ENCODE data around the gene RANBP3.

DNA sequence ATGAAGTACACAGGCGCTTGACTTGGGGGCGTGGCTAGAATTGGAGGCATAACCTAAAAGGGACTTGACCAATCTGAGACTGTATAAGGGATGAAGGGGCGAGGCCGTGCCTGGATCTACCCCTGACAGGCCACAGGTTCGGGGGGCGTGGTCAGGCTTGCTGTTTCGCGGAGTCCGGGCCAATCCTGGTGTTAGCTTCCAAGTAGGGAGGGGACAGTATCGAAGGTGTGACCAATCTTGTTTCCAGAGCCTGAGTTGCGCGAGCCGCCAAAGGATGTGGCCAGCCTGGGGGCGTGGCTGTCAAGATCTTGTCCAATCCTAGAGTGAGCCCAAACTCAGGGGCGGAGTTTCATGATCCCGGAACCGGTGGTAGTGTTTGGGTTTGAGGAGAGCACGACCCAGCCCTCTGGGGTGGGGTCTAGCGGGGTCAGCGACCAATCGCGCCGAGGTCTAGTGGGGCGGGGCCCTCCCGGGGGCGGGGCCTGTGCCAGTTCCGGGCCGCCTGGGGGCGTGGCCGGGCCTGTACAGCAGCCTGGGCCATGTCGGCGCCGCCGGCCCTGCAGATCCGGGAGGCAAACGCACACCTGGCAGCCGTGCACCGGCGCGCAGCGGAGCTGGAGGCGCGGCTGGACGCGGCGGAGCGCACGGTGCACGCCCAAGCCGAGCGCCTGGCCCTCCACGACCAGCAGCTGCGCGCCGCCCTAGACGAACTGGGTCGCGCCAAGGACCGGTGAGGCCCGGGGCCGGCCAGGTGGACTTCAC, 73.4 kb downstream of the RANBP3 start, which contains the start of gene VMAC:
- TF ChIP-seq, protein P1, sequence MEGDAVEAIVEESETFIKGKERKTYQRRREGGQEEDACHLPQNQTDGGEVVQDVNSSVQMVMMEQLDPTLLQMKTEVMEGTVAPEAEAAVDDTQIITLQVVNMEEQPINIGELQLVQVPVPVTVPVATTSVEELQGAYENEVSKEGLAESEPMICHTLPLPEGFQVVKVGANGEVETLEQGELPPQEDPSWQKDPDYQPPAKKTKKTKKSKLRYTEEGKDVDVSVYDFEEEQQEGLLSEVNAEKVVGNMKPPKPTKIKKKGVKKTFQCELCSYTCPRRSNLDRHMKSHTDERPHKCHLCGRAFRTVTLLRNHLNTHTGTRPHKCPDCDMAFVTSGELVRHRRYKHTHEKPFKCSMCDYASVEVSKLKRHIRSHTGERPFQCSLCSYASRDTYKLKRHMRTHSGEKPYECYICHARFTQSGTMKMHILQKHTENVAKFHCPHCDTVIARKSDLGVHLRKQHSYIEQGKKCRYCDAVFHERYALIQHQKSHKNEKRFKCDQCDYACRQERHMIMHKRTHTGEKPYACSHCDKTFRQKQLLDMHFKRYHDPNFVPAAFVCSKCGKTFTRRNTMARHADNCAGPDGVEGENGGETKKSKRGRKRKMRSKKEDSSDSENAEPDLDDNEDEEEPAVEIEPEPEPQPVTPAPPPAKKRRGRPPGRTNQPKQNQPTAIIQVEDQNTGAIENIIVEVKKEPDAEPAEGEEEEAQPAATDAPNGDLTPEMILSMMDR (IDR thresholded peaks at IDR 0.05 in 2 of 3, conservative IDR thresholded peaks at IDR 0.05 in 1 of 3; ENCODE audit: borderline replicate concordance in 1 of 3, insufficient read depth in 1 of 3, low read depth in 2 of 3, low read length in 2 of 3): no peak
- peak; percentile 37 for TF ChIP-seq POLR2A (IDR thresholded peaks at IDR 0.05; ENCODE audit: borderline replicate concordance, extremely low read depth, insufficient read depth, insufficient read length)
- no peak for TF ChIP-seq EZH2phosphoT487 (IDR thresholded peaks at IDR 0.05; ENCODE audit: borderline replicate concordance)
- TF ChIP-seq POLR2AphosphoS5 (IDR thresholded peaks at IDR 0.05; ENCODE audit: low read depth, low read length): no peak
- TF ChIP-seq, protein P2, sequence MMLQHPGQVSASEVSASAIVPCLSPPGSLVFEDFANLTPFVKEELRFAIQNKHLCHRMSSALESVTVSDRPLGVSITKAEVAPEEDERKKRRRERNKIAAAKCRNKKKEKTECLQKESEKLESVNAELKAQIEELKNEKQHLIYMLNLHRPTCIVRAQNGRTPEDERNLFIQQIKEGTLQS (IDR thresholded peaks at IDR 0.05): no peak
- TF ChIP-seq SP1 (IDR thresholded peaks at IDR 0.05; ENCODE audit: low read depth): peak; percentile 75
- TF ChIP-seq, protein P3, sequence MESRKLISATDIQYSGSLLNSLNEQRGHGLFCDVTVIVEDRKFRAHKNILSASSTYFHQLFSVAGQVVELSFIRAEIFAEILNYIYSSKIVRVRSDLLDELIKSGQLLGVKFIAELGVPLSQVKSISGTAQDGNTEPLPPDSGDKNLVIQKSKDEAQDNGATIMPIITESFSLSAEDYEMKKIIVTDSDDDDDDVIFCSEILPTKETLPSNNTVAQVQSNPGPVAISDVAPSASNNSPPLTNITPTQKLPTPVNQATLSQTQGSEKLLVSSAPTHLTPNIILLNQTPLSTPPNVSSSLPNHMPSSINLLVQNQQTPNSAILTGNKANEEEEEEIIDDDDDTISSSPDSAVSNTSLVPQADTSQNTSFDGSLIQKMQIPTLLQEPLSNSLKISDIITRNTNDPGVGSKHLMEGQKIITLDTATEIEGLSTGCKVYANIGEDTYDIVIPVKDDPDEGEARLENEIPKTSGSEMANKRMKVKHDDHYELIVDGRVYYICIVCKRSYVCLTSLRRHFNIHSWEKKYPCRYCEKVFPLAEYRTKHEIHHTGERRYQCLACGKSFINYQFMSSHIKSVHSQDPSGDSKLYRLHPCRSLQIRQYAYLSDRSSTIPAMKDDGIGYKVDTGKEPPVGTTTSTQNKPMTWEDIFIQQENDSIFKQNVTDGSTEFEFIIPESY (IDR thresholded peaks at IDR 0.05; ENCODE audit: extremely low read depth, insufficient replicate concordance, low read length): no peak
- TF ChIP-seq, protein P4, sequence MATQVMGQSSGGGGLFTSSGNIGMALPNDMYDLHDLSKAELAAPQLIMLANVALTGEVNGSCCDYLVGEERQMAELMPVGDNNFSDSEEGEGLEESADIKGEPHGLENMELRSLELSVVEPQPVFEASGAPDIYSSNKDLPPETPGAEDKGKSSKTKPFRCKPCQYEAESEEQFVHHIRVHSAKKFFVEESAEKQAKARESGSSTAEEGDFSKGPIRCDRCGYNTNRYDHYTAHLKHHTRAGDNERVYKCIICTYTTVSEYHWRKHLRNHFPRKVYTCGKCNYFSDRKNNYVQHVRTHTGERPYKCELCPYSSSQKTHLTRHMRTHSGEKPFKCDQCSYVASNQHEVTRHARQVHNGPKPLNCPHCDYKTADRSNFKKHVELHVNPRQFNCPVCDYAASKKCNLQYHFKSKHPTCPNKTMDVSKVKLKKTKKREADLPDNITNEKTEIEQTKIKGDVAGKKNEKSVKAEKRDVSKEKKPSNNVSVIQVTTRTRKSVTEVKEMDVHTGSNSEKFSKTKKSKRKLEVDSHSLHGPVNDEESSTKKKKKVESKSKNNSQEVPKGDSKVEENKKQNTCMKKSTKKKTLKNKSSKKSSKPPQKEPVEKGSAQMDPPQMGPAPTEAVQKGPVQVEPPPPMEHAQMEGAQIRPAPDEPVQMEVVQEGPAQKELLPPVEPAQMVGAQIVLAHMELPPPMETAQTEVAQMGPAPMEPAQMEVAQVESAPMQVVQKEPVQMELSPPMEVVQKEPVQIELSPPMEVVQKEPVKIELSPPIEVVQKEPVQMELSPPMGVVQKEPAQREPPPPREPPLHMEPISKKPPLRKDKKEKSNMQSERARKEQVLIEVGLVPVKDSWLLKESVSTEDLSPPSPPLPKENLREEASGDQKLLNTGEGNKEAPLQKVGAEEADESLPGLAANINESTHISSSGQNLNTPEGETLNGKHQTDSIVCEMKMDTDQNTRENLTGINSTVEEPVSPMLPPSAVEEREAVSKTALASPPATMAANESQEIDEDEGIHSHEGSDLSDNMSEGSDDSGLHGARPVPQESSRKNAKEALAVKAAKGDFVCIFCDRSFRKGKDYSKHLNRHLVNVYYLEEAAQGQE (IDR thresholded peaks at IDR 0.05; ENCODE audit: low read depth): no peak
- no peak for TF ChIP-seq RAD21 (IDR thresholded peaks at IDR 0.05; ENCODE audit: low read depth)
- TF ChIP-seq TCF7L2 (IDR thresholded peaks at IDR 0.05; ENCODE audit: borderline replicate concordance, extremely low read depth, insufficient read depth, insufficient read length): peak; percentile 87
- peak; percentile 64 for TF ChIP-seq SRF (IDR thresholded peaks at IDR 0.05; ENCODE audit: low read depth)
- no peak for TF ChIP-seq CEBPB (IDR thresholded peaks at IDR 0.05; ENCODE audit: low read depth)
- TF ChIP-seq, protein P5, sequence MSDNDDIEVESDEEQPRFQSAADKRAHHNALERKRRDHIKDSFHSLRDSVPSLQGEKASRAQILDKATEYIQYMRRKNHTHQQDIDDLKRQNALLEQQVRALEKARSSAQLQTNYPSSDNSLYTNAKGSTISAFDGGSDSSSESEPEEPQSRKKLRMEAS (IDR thresholded peaks at IDR 0.05): peak; percentile 33; the same call in 1 of the 2 replicates

Data from HCT116 (cell line).